HL-60 (cell line): Measurements from ENCODE around the gene CAMK1D.

Experiments
- POLR2AphosphoS5 ChIP-seq: IDR thresholded peaks from 2 replicates; pipeline ENCODE4 v1.6.1; 2012; ENCODE audit warnings: low read depth
- SPI1 ChIP-seq: IDR thresholded peaks from 2 replicates; pipeline ENCODE4 v1.6.1; 2012; ENCODE audit warnings: low read depth, mild to moderate bottlenecking, borderline replicate concordance
- TF ChIP-seq, protein P1 (sequence below): IDR thresholded peaks from one replicate; pipeline ENCODE4 v1.5.1; 2011; ENCODE audit warnings: low read length, control low read depth, inconsistent platforms; ENCODE audit not compliant: insufficient read depth
- TF ChIP-seq, protein P2 (sequence below): IDR thresholded peaks from 2 replicates; pipeline ENCODE4 v1.6.1; 2012; ENCODE audit warnings: low read depth; ENCODE audit not compliant: insufficient replicate concordance

DNA sequence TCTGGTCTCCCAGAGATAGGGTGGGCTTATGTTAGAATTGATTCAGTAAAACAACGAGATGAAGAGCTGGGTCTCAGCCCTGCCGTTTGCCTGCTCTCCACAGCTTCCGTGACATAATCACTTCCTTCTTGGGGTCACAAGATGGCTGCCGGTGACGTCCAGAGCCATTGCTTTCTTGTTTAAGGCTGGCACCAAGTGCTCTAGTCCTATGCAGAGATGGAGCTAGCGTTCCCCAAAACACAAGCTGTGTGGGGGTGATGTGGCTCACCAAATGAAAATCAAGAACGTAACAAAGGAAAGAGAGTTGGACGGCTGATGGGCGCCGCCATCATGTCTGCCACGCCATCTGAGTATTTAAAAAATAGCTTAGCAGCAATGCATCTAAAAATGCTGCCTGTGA, 296.1 kb downstream of the CAMK1D start:
- TF ChIP-seq POLR2AphosphoS5 (no peak), SPI1 (no peak)
- TF ChIP-seq, protein P1, sequence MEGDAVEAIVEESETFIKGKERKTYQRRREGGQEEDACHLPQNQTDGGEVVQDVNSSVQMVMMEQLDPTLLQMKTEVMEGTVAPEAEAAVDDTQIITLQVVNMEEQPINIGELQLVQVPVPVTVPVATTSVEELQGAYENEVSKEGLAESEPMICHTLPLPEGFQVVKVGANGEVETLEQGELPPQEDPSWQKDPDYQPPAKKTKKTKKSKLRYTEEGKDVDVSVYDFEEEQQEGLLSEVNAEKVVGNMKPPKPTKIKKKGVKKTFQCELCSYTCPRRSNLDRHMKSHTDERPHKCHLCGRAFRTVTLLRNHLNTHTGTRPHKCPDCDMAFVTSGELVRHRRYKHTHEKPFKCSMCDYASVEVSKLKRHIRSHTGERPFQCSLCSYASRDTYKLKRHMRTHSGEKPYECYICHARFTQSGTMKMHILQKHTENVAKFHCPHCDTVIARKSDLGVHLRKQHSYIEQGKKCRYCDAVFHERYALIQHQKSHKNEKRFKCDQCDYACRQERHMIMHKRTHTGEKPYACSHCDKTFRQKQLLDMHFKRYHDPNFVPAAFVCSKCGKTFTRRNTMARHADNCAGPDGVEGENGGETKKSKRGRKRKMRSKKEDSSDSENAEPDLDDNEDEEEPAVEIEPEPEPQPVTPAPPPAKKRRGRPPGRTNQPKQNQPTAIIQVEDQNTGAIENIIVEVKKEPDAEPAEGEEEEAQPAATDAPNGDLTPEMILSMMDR = no peak
- TF ChIP-seq, protein P2, sequence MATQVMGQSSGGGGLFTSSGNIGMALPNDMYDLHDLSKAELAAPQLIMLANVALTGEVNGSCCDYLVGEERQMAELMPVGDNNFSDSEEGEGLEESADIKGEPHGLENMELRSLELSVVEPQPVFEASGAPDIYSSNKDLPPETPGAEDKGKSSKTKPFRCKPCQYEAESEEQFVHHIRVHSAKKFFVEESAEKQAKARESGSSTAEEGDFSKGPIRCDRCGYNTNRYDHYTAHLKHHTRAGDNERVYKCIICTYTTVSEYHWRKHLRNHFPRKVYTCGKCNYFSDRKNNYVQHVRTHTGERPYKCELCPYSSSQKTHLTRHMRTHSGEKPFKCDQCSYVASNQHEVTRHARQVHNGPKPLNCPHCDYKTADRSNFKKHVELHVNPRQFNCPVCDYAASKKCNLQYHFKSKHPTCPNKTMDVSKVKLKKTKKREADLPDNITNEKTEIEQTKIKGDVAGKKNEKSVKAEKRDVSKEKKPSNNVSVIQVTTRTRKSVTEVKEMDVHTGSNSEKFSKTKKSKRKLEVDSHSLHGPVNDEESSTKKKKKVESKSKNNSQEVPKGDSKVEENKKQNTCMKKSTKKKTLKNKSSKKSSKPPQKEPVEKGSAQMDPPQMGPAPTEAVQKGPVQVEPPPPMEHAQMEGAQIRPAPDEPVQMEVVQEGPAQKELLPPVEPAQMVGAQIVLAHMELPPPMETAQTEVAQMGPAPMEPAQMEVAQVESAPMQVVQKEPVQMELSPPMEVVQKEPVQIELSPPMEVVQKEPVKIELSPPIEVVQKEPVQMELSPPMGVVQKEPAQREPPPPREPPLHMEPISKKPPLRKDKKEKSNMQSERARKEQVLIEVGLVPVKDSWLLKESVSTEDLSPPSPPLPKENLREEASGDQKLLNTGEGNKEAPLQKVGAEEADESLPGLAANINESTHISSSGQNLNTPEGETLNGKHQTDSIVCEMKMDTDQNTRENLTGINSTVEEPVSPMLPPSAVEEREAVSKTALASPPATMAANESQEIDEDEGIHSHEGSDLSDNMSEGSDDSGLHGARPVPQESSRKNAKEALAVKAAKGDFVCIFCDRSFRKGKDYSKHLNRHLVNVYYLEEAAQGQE = no peak
